Measurements from ENCODE around the gene SRI. TPM values are rescaled to one million over a fixed set of nuclear protein-coding genes. Genes with fewer than 3 reads are reported as not detected.

Gene SRI
- total RNA-seq, 1 experiment from 2014 or later: 136 TPM

- H3K4ac ChIP-seq (ENCODE audit: low read depth, low read length): no peak overlapping the region
- H3K4me1 Mint-ChIP-seq: no peaks in the 10 kb centered on the region
- H2AK5ac ChIP-seq (ENCODE audit: insufficient read length, low read length): no peak overlapping the region
- H3K79me2 ChIP-seq (ENCODE audit: insufficient read depth, low read length): no peaks in the 10 kb centered on the region
- no peak overlapping the region for H3K27ac Mint-ChIP-seq
- no peaks in the 10 kb centered on the region for H3K27me3 ChIP-seq (ENCODE audit: insufficient read depth, low read length)
- H2BK5ac ChIP-seq (ENCODE audit: insufficient read length, low read length): no peak overlapping the region
- no peak overlapping the region for H3K14ac ChIP-seq (ENCODE audit: insufficient read depth, low read length)
- H3K36me3 Mint-ChIP-seq (ENCODE audit: insufficient read depth in 1 of 3, low read depth in 3 of 3): peaks cover 4 to 18% (median 9%) of the 10 kb centered on the region in 3 experiments; a peak in 6 of 7 replicates
- no peak overlapping the region for H4K91ac ChIP-seq (ENCODE audit: insufficient read length, low read depth, low read length)
- no peak overlapping the region for H3K4me2 ChIP-seq (ENCODE audit: insufficient read depth, insufficient read length, low read length)
- H3K27ac ChIP-seq (ENCODE audit: insufficient read length, low read depth, low read length): no peak overlapping the region
- no peak overlapping the region for H3K23ac ChIP-seq (ENCODE audit: insufficient read length, low read depth, low read length)
- no peak overlapping the region for H3K18ac ChIP-seq (ENCODE audit: insufficient read length, low read depth, low read length)
- peaks cover 12 to 17% of the 10 kb centered on the region in 2 experiments for H3K9me3 Mint-ChIP-seq
- H4K8ac ChIP-seq (replicated peaks; ENCODE audit: insufficient read length, low read depth, low read length): no peak overlapping the region
- DNase-seq: no peak
- no peak overlapping the region for H3K4me3 Mint-ChIP-seq
- no peaks in the 10 kb centered on the region for H3K4me1 ChIP-seq (ENCODE audit: insufficient read depth, low read length)
- H2BK15ac ChIP-seq (ENCODE audit: low read depth, low read length): no peak overlapping the region
- H3K27me3 Mint-ChIP-seq (ENCODE audit: low read depth): no peaks in the 10 kb centered on the region
- H3K56ac ChIP-seq (ENCODE audit: insufficient read length, low read depth, low read length): no peak overlapping the region
- H3K9ac ChIP-seq (ENCODE audit: extremely low read depth, insufficient read length, low read length): no peak overlapping the region
- H2AFZ ChIP-seq (ENCODE audit: low read length): no peak overlapping the region
- no peak overlapping the region for H3T11ph ChIP-seq (ENCODE audit: low read length)
- H2BK20ac ChIP-seq (ENCODE audit: low read depth, low read length, poor library complexity, severe bottlenecking): no peak overlapping the region
- no peak for TF ChIP-seq CTCF (conservative IDR thresholded peaks at IDR 0.05)
- no peaks in the 10 kb centered on the region for H3K23me2 ChIP-seq (ENCODE audit: insufficient read length, low read depth, low read length, poor library complexity, severe bottlenecking)
- H4K20me1 ChIP-seq (ENCODE audit: control insufficient read depth, insufficient read depth, insufficient read length): no peaks in the 10 kb centered on the region
- H2BK120ac ChIP-seq (ENCODE audit: low read depth, low read length, poor library complexity, severe bottlenecking): no peak overlapping the region
- no peak overlapping the region for H2BK12ac ChIP-seq (ENCODE audit: insufficient read length, low read depth, low read length)
- no peaks in the 10 kb centered on the region for H3K79me1 ChIP-seq (ENCODE audit: insufficient read depth, low read depth, low read length, poor library complexity, severe bottlenecking)
- no peaks in the 10 kb centered on the region for H3K9me3 ChIP-seq (ENCODE audit: control insufficient read depth, low read depth, low read length)
- no peak overlapping the region for H4K5ac ChIP-seq (ENCODE audit: insufficient read length, low read depth, low read length)
Measured at GRCh38 chr7:88256906-88257305, 37.1 kb upstream of the SRI start.
